ENCODE data around the gene GPR132.
"Not testable (repeated sequence)": the region's sequence is repeated elsewhere in the genome, so short reads cannot be mapped to it uniquely, and the experiment has no call there.

DNA sequence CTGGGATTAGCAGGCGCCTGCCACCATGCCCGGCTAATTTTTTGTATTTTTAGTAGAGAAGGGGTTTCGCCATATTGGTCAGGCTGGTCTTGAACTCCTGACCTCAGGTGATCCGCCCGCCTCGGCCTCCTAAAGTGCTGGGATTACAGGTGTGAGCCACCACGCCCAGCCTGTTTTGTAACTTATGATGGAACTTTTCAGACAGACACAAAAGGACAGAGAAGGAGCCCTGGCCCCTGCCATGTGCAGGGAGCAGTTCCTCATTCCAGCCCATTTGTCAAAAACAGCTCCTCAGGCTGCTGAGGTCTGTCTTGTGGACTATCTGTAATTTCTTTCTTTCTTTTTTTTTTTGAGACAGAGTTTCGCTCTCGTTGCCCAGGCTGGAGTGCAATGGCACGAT lies 1.7 kb downstream of the GPR132 start:
- TF ChIP-seq, protein P1, sequence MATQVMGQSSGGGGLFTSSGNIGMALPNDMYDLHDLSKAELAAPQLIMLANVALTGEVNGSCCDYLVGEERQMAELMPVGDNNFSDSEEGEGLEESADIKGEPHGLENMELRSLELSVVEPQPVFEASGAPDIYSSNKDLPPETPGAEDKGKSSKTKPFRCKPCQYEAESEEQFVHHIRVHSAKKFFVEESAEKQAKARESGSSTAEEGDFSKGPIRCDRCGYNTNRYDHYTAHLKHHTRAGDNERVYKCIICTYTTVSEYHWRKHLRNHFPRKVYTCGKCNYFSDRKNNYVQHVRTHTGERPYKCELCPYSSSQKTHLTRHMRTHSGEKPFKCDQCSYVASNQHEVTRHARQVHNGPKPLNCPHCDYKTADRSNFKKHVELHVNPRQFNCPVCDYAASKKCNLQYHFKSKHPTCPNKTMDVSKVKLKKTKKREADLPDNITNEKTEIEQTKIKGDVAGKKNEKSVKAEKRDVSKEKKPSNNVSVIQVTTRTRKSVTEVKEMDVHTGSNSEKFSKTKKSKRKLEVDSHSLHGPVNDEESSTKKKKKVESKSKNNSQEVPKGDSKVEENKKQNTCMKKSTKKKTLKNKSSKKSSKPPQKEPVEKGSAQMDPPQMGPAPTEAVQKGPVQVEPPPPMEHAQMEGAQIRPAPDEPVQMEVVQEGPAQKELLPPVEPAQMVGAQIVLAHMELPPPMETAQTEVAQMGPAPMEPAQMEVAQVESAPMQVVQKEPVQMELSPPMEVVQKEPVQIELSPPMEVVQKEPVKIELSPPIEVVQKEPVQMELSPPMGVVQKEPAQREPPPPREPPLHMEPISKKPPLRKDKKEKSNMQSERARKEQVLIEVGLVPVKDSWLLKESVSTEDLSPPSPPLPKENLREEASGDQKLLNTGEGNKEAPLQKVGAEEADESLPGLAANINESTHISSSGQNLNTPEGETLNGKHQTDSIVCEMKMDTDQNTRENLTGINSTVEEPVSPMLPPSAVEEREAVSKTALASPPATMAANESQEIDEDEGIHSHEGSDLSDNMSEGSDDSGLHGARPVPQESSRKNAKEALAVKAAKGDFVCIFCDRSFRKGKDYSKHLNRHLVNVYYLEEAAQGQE (IDR thresholded peaks at IDR 0.05; ENCODE audit: insufficient read depth in 1 of 2, low read depth in 2 of 2, low read length in 1 of 2): not testable (repeated sequence)
- TF ChIP-seq, protein P2, sequence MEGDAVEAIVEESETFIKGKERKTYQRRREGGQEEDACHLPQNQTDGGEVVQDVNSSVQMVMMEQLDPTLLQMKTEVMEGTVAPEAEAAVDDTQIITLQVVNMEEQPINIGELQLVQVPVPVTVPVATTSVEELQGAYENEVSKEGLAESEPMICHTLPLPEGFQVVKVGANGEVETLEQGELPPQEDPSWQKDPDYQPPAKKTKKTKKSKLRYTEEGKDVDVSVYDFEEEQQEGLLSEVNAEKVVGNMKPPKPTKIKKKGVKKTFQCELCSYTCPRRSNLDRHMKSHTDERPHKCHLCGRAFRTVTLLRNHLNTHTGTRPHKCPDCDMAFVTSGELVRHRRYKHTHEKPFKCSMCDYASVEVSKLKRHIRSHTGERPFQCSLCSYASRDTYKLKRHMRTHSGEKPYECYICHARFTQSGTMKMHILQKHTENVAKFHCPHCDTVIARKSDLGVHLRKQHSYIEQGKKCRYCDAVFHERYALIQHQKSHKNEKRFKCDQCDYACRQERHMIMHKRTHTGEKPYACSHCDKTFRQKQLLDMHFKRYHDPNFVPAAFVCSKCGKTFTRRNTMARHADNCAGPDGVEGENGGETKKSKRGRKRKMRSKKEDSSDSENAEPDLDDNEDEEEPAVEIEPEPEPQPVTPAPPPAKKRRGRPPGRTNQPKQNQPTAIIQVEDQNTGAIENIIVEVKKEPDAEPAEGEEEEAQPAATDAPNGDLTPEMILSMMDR (IDR thresholded peaks at IDR 0.05): not testable (repeated sequence)
- TF ChIP-seq SIN3A (IDR thresholded peaks at IDR 0.05; ENCODE audit: borderline replicate concordance, insufficient read depth, low read depth, low read length): not testable (repeated sequence)
